H1 (cell line): ENCODE data around the gene UBN1. TPM values are rescaled to one million over a fixed set of nuclear protein-coding genes. Genes with fewer than 3 reads are reported as not detected.

Experiments
- CTCF ChIA-PET: fragments of 300-600 bp; sonication (Branson Sonifier 250); formaldehyde crosslinking; loops from one replicate; lab custom pipeline; 2021; ENCODE audit not compliant: partially characterized antibody; lab: Charles Lee
- POLR2A ChIA-PET: fragments of 300-600 bp; sonication (Branson Sonifier 250); formaldehyde crosslinking; loops from one replicate; lab custom pipeline; 2021; ENCODE audit warnings: inconsistent platforms; ENCODE audit not compliant: partially characterized antibody; lab: Charles Lee
- DNase-seq, 2 experiments: peaks; one replicate each; pipeline versions ENCODE4 v3.0.0 to v3.0.0-alpha.2; 2010 to 2022; ENCODE audit warnings: low spot score in 2 of 2, low read depth in 1 of 2, mixed read lengths in 1 of 2
- FAIRE-seq: peaks from 2 replicates; lab custom pipeline; 2011; peaks lifted over from hg19 to GRCh38; lab: Jason Lieb, UNC
- H2AFZ ChIP-seq: 2 replicates; pipeline ENCODE4 v1.8.1; 2012; ENCODE audit warnings: low read length, inconsistent platforms
- H2AK5ac ChIP-seq: 2 replicates; pipeline ENCODE4 v1.6.1; 2013; ENCODE audit warnings: low read depth, low read length
- H2BK120ac ChIP-seq: replicated peaks from 2 replicates; pipeline ENCODE3; 2013; ENCODE audit warnings: low read depth, low read length, inconsistent platforms
- H2BK12ac ChIP-seq: 2 replicates; pipeline ENCODE4 v1.6.1; 2013; ENCODE audit warnings: low read depth, low read length
- H2BK15ac ChIP-seq: 2 replicates; pipeline ENCODE4 v1.6.1; 2013; ENCODE audit warnings: low read length
- H2BK20ac ChIP-seq: 2 replicates; pipeline ENCODE4 v1.6.1; 2013; ENCODE audit warnings: low read length
- H2BK5ac ChIP-seq: 2 replicates; pipeline ENCODE4 v1.6.1; 2013; ENCODE audit warnings: low read depth, low read length
- H3K14ac ChIP-seq: 2 replicates; pipeline ENCODE4 v1.6.1; 2013; ENCODE audit warnings: inconsistent platforms; ENCODE audit not compliant: insufficient read length
- H3K18ac ChIP-seq: 2 replicates; pipeline ENCODE4 v1.6.1; 2013; ENCODE audit warnings: low read length; ENCODE audit errors: extremely low read depth
- H3K23ac ChIP-seq: 2 replicates; pipeline ENCODE4 v1.6.1; 2013; ENCODE audit warnings: inconsistent platforms; ENCODE audit not compliant: insufficient read length
- H3K23me2 ChIP-seq: 2 replicates; pipeline ENCODE4 v1.6.1; 2013; ENCODE audit warnings: low read depth, low read length
- H3K27ac ChIP-seq: 2 replicates; pipeline ENCODE4 v1.6.1; 2011; ENCODE audit warnings: low read depth, low read length, inconsistent platforms
- H3K27me3 ChIP-seq, 4 experiments: replicated peaks in 1 of 4; 1 replicate in 1 of 4; 2 replicates in 3 of 4; pipeline versions ENCODE4 v1.6.1 to v1.8.1; 2011 to 2013; ENCODE audit warnings: low read length in 3 of 4, mild to moderate bottlenecking in 3 of 4, inconsistent platforms in 2 of 4, mixed read lengths in 2 of 4, moderate library complexity in 1 of 4; ENCODE audit not compliant: control insufficient read depth in 3 of 4, insufficient read depth in 3 of 4; ENCODE audit errors: extremely low read depth in 1 of 4
- H3K36me3 ChIP-seq, 4 experiments: 2 replicates each; pipeline versions ENCODE4 v1.6.1 to v1.8.1; 2011 to 2013; ENCODE audit warnings: mild to moderate bottlenecking in 4 of 4, low read length in 3 of 4, moderate library complexity in 2 of 4, control low read depth in 1 of 4, inconsistent platforms in 1 of 4; ENCODE audit not compliant: insufficient read depth in 4 of 4, control insufficient read depth in 2 of 4
- H3K4ac ChIP-seq: replicated peaks from 2 replicates; pipeline ENCODE3; 2013; ENCODE audit warnings: low read length, low read depth, mixed read lengths, inconsistent platforms; ENCODE audit not compliant: insufficient read length
- H3K4me1 ChIP-seq, 4 experiments: replicated peaks in 1 of 4; 1 replicate in 1 of 4; 2 replicates in 3 of 4; pipeline versions ENCODE4 v1.6.1 to v1.8.1; 2011 to 2013; ENCODE audit warnings: low read length in 3 of 4, inconsistent platforms in 2 of 4, mixed read lengths in 1 of 4; ENCODE audit not compliant: insufficient read depth in 4 of 4, control insufficient read depth in 3 of 4
- H3K4me2 ChIP-seq, 2 experiments: 2 replicates each; pipeline versions ENCODE4 v1.6.1 to v1.8.1; 2011 to 2013; ENCODE audit warnings: low read depth in 2 of 2, low read length in 2 of 2, control low read depth in 1 of 2, inconsistent platforms in 1 of 2, mild to moderate bottlenecking in 1 of 2; ENCODE audit not compliant: insufficient read depth in 1 of 2
- H3K4me3 ChIP-seq, 4 experiments: fragments of 200-600, 300-600 bp in 1 of 4; sonication (generic), shearing (Covaris generic), sonication (Bioruptor Twin) in 1 of 4; 2 replicates each; pipeline versions ENCODE4 v1.5.1 to v1.8.1; 2011 to 2016; ENCODE audit warnings: low read length in 4 of 4, low read depth in 3 of 4, control low read depth in 2 of 4, inconsistent platforms in 2 of 4, mild to moderate bottlenecking in 2 of 4, mixed read lengths in 1 of 4, moderate library complexity in 1 of 4; ENCODE audit not compliant: insufficient read depth in 2 of 4; ENCODE audit errors: extremely low read depth in 1 of 4
- H3K56ac ChIP-seq: replicated peaks from 2 replicates; pipeline ENCODE3; 2013; ENCODE audit warnings: low read depth, mild to moderate bottlenecking, mixed read lengths, low read length, inconsistent platforms; ENCODE audit not compliant: insufficient read length
- H3K79me1 ChIP-seq: 2 replicates; pipeline ENCODE4 v1.6.1; 2013; ENCODE audit warnings: low read depth, low read length, control low read depth
- H3K79me2 ChIP-seq, 2 experiments: 2 replicates each; pipeline versions ENCODE4 v1.6.1 to v1.8.1; 2012 to 2013; ENCODE audit warnings: low read length in 2 of 2, mild to moderate bottlenecking in 2 of 2, inconsistent platforms in 1 of 2; ENCODE audit not compliant: insufficient read depth in 2 of 2, control insufficient read depth in 1 of 2
- H3K9ac ChIP-seq, 4 experiments: replicated peaks in 1 of 4; 1 replicate in 1 of 4; 2 replicates in 3 of 4; pipeline versions ENCODE4 v1.6.1 to v1.8.1; 2011 to 2013; ENCODE audit warnings: low read depth in 3 of 4, low read length in 3 of 4, control low read depth in 2 of 4, mild to moderate bottlenecking in 2 of 4, moderate library complexity in 2 of 4, inconsistent platforms in 1 of 4; ENCODE audit errors: extremely low read depth in 1 of 4
- H3K9me3 ChIP-seq, 2 experiments: 2 replicates each; pipeline versions ENCODE4 v1.6.1 to v1.8.1; 2012 to 2013; ENCODE audit warnings: mild to moderate bottlenecking in 2 of 2, moderate library complexity in 2 of 2, control low read depth in 1 of 2, inconsistent platforms in 1 of 2, low read depth in 1 of 2, low read length in 1 of 2, mixed read lengths in 1 of 2; ENCODE audit not compliant: insufficient read depth in 2 of 2
- H4K20me1 ChIP-seq, 2 experiments: replicated peaks in 1 of 2; 2 replicates each; pipeline versions ENCODE3 to v1.8.1; 2011 to 2013; ENCODE audit warnings: inconsistent platforms in 2 of 2, low read length in 2 of 2, mild to moderate bottlenecking in 1 of 2; ENCODE audit not compliant: insufficient read depth in 2 of 2, control insufficient read depth in 1 of 2
- H4K5ac ChIP-seq: 2 replicates; pipeline ENCODE4 v1.6.1; 2013; ENCODE audit warnings: low read length, low read depth, mixed read lengths, inconsistent platforms; ENCODE audit not compliant: insufficient read length
- H4K8ac ChIP-seq: 2 replicates; pipeline ENCODE4 v1.8.0; 2013; ENCODE audit warnings: mild to moderate bottlenecking, moderate library complexity, low read length, inconsistent platforms; ENCODE audit not compliant: insufficient read depth; ENCODE audit errors: extremely low read depth
- H4K91ac ChIP-seq: replicated peaks from 2 replicates; pipeline ENCODE3; 2013; ENCODE audit warnings: low read length, mixed read lengths, inconsistent platforms; ENCODE audit not compliant: insufficient read length
- CHD1 ChIP-seq: IDR thresholded peaks from 2 replicates; pipeline ENCODE4 v1.6.1; 2012; ENCODE audit warnings: low read depth, low read length, improper control_type of control experiment
- EP300 ChIP-seq, 2 experiments: IDR thresholded peaks; 1 replicate in 1 of 2; 2 replicates in 1 of 2; pipeline ENCODE4 v1.6.1; 2011 to 2012; ENCODE audit warnings: low read depth in 2 of 2, low read length in 2 of 2, mild to moderate bottlenecking in 2 of 2, borderline replicate concordance in 1 of 2, inconsistent platforms in 1 of 2, moderate library complexity in 1 of 2
- JUND ChIP-seq: IDR thresholded peaks from 2 replicates; pipeline ENCODE4 v1.6.1; 2011; ENCODE audit warnings: mild to moderate bottlenecking, improper control_type of control experiment, low read length
- MAFK ChIP-seq: IDR thresholded peaks from 2 replicates; pipeline ENCODE4 v1.6.1; 2012; ENCODE audit warnings: low read depth, mild to moderate bottlenecking, improper control_type of control experiment, low read length
- POLR2A ChIP-seq, 2 experiments: IDR thresholded peaks; 1 replicate in 1 of 2; 2 replicates in 1 of 2; pipeline ENCODE4 v1.6.1; 2011; ENCODE audit warnings: low read depth in 2 of 2, low read length in 2 of 2, mild to moderate bottlenecking in 2 of 2; ENCODE audit errors: control extremely low read depth in 1 of 2
- RAD21 ChIP-seq, 2 experiments: IDR thresholded peaks in 1 of 2; conservative IDR thresholded peaks in 1 of 2; 2 replicates each; pipeline ENCODE4 v1.6.1; 2011; ENCODE audit warnings: low read depth in 2 of 2, low read length in 2 of 2, improper control_type of control experiment in 1 of 2, inconsistent platforms in 1 of 2, mild to moderate bottlenecking in 1 of 2, moderate library complexity in 1 of 2
- SIN3A ChIP-seq, 2 experiments: IDR thresholded peaks in 1 of 2; conservative IDR thresholded peaks in 1 of 2; 2 replicates each; pipeline ENCODE4 v1.6.1; 2011 to 2012; ENCODE audit warnings: low read length in 2 of 2, improper control_type of control experiment in 1 of 2, low read depth in 1 of 2, mild to moderate bottlenecking in 1 of 2
- SIRT6 ChIP-seq: IDR thresholded peaks from one replicate; pipeline ENCODE4 v1.7.1; 2012; ENCODE audit warnings: low read length, inconsistent platforms
- SIX5 ChIP-seq: IDR thresholded peaks from 2 replicates; pipeline ENCODE4 v1.6.1; 2011; ENCODE audit warnings: mild to moderate bottlenecking, low read depth, low read length
- SRF ChIP-seq: IDR thresholded peaks from 2 replicates; pipeline ENCODE4 v1.6.1; 2011; ENCODE audit warnings: mild to moderate bottlenecking, low read depth, low read length, moderate library complexity
- TAF7 ChIP-seq: optimal IDR thresholded peaks from 2 replicates; pipeline ENCODE3; 2011; ENCODE audit warnings: low read depth, mild to moderate bottlenecking, inconsistent platforms, low read length, moderate library complexity, borderline replicate concordance
- TEAD4 ChIP-seq: IDR thresholded peaks from 2 replicates; pipeline ENCODE4 v1.6.1; 2012; ENCODE audit warnings: low read depth, low read length, inconsistent platforms, mixed read lengths
- WGBS, 2 experiments: shearing (Covaris generic) in 1 of 2; methylation state at CpG; one replicate each; pipeline versions ENCODE4 v1.1.6 to v1.1.7; 2013 to 2015; ENCODE audit warnings: low lambda C conversion rate in 2 of 2, mixed read lengths in 2 of 2, inconsistent platforms in 1 of 2, low coverage in 1 of 2, missing lambda C conversion rate in 1 of 2; ENCODE audit not compliant: insufficient replicate concordance in 2 of 2, insufficient coverage in 1 of 2, insufficient read length in 1 of 2; ENCODE audit errors: extremely low coverage in 1 of 2, missing lambda C conversion rate in 1 of 2; 5-methylcytosine and 5-hydroxymethylcytosine counted together
- polyA plus RNA-seq, 7 experiments: library from polyadenylated mRNA; depleted of rRNA in 3 of 7; stranded (reverse) in 5 of 7; unstranded in 2 of 7; fragments of >200 nt in 5 of 7; fragments of 200-250 nt in 2 of 7; gene quantifications; 1 replicate in 5 of 7; 2 replicates in 1 of 7; 4 replicates in 1 of 7; pipeline versions ENCODE4 v1.2.1 to v1.2.3, GENCODE V29; 2011 to 2013; ENCODE audit warnings: missing spikeins in 2 of 7, mixed read lengths in 2 of 7
- total RNA-seq: library from RNA; stranded (reverse); fragmentation: NEBNext Ultra II Directional; extraction: Animal tissue kit (Norgen Biotek cat#: 25700); gene quantifications from 2 replicates; pipeline ENCODE4 v1.2.1, GENCODE V29; 2021
- TF ChIP-seq, protein P1 (sequence below): IDR thresholded peaks from 2 replicates; pipeline ENCODE4 v1.6.1; 2011; ENCODE audit warnings: low read depth, mild to moderate bottlenecking, low read length; ENCODE audit not compliant: insufficient read depth

Gene UBN1
- total and polyA plus RNA-seq, 2 of the 8 experiments (the other 6 are each of a cell fraction or from before 2014, with no cell fraction given), result 16.2 to 37.0 TPM

DNA sequence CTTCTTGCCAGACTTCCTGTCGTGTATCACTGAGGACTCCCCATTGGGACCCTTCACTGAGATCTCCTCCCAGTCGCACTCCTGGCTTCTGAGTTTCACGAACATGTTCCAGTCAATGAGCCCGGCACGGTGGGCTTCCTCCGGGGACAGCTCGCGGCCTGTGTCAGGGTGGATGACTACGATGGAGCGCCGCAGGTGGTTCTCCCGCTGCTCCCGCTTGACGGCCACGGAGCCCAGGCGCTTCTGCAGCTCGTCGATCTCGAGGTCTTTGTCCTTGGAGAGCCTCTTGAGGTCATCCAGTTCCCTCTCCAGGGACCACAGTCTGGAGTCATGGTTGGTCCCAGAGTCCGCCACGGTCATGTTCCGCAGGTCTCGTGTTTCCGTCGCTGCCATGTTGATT, 36.2 kb downstream of the UBN1 start:
- no peaks in the 10 kb centered on the region for H3K79me2 ChIP-seq
- no peaks in the 10 kb centered on the region for H3K27me3 ChIP-seq
- H3K14ac ChIP-seq, result no peak overlapping the region
- no peak overlapping the region for H2BK120ac ChIP-seq
- no peak overlapping the region for H2BK20ac ChIP-seq
- no peak overlapping the region for H2BK5ac ChIP-seq
- H3K23ac ChIP-seq, result no peak overlapping the region
- FAIRE-seq (no peak), DNase-seq (no peak)
- no peak overlapping the region for H3K9ac ChIP-seq
- H3K4me2 ChIP-seq, result no peak overlapping the region
- H3K79me1 ChIP-seq, result no peaks in the 10 kb centered on the region
- no peaks in the 10 kb centered on the region for H3K4me1 ChIP-seq
- no peak overlapping the region for H3K56ac ChIP-seq
- H3K18ac ChIP-seq, result no peak overlapping the region
- H3K23me2 ChIP-seq, result no peaks in the 10 kb centered on the region
- no peak for TF ChIP-seq EP300 (IDR thresholded peaks at IDR 0.05; ENCODE audit: borderline replicate concordance in 1 of 2, low read depth in 2 of 2, low read length in 2 of 2)
- no peak for TF ChIP-seq SIN3A (conservative IDR thresholded peaks at IDR 0.05 in 1 of 2, IDR thresholded peaks at IDR 0.05 in 1 of 2; ENCODE audit: low read depth in 1 of 2, low read length in 2 of 2)
- no peak for TF ChIP-seq POLR2A (IDR thresholded peaks at IDR 0.05; ENCODE audit: control extremely low read depth in 1 of 2, low read depth in 2 of 2, low read length in 2 of 2)
- no peak for TF ChIP-seq TAF7
- no peak for TF ChIP-seq MAFK
- TF ChIP-seq, protein P1, sequence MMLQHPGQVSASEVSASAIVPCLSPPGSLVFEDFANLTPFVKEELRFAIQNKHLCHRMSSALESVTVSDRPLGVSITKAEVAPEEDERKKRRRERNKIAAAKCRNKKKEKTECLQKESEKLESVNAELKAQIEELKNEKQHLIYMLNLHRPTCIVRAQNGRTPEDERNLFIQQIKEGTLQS, result no peak
- no peak for TF ChIP-seq SIRT6
- no peak for TF ChIP-seq SIX5
- TF ChIP-seq SRF, result no peak
- TF ChIP-seq RAD21 (IDR thresholded peaks at IDR 0.05 in 1 of 2, conservative IDR thresholded peaks at IDR 0.05 in 1 of 2; ENCODE audit: low read depth in 2 of 2, low read length in 2 of 2), result no peak
- TF ChIP-seq CHD1, result no peak
- TF ChIP-seq JUND, result no peak
- TF ChIP-seq TEAD4, result no peak
- no peak overlapping the region for H2BK12ac ChIP-seq
- 91% methylated on average over 23 of the region's 25 CpGs; no CpG with 5 or more reads in 1 of the 2 experiments for WGBS, 2 experiments
- no peak overlapping the region for H4K91ac ChIP-seq
- no peak overlapping the region for H3K4ac ChIP-seq
- H2AFZ ChIP-seq, result no peak overlapping the region
- CTCF ChIA-PET, result interaction anchor here (0.6 to 2.6 kb wide), 11 partner anchors 15 to 200 kb away, joined by 3 to 9 read pairs (median 3); partner anchors contain the start of gene SEC14L5
- no peak overlapping the region for H3K27ac ChIP-seq
- H4K8ac ChIP-seq, result no peak overlapping the region
- H3K4me3 ChIP-seq, result no peak overlapping the region
- H3K36me3 ChIP-seq, result peaks cover 19 to 87% (median 60%) of the 10 kb centered on the region in 4 experiments
- H2BK15ac ChIP-seq, result no peak overlapping the region
- H2AK5ac ChIP-seq, result no peak overlapping the region
- POLR2A ChIA-PET, result interaction anchor here (1.2 to 2.6 kb wide), 6 partner anchors 12 to 189 kb away, joined by 4 to 9 read pairs (median 4); no protein-coding TSS in a partner anchor
- H4K5ac ChIP-seq, result no peak overlapping the region
- peaks cover 3 to 6% of the 10 kb centered on the region in 2 experiments for H4K20me1 ChIP-seq
- no peaks in the 10 kb centered on the region for H3K9me3 ChIP-seq
